ENCODE results near the gene TRIM27. TPM values are rescaled to one million over a fixed set of nuclear protein-coding genes. Genes with fewer than 3 reads are reported as not detected.

TRIM27 gene
- total RNA-seq, 1 donor from 2014 or later = 78.0 TPM

GRCh38 chr6:28910901-28911690, 12.7 kb downstream of the TRIM27 start:
- Mint-ChIP-seq H3K4me3 (no peak overlapping the region), H3K4me1 (ENCODE audit: unreplicated experiment) (peaks cover 4% of the 10 kb centered on the region), H3K27ac (peak overlapping the region; percentile 90), H3K9me3 (no peaks in the 10 kb centered on the region), H3K36me3 (peaks cover 25% of the 10 kb centered on the region), H3K27me3 (no peaks in the 10 kb centered on the region)
- no peak for TF ChIP-seq CTCF (conservative IDR thresholded peaks at IDR 0.05)
- no peak for DNase-seq (ENCODE audit: extremely low spot score, unreplicated experiment)

- H3K27me3 Mint-ChIP-seq = no peaks in the 10 kb centered on the region
- no peak overlapping the region for H3K4me3 Mint-ChIP-seq
- no peak overlapping the region for H3K27ac Mint-ChIP-seq
- no peaks in the 10 kb centered on the region for H3K9me3 Mint-ChIP-seq
- no peak for DNase-seq (ENCODE audit: extremely low spot score, unreplicated experiment)
- peaks cover 30% of the 10 kb centered on the region for H3K36me3 Mint-ChIP-seq
- no peak for TF ChIP-seq CTCF (conservative IDR thresholded peaks at IDR 0.05)
- H3K4me1 Mint-ChIP-seq (ENCODE audit: unreplicated experiment) = peaks cover 4% of the 10 kb centered on the region
Measured at GRCh38 chr6:28907394-28907793, 16.4 kb downstream of the TRIM27 start.

- Mint-ChIP-seq H3K36me3 (peaks cover 34% of the 10 kb centered on the region), H3K4me1 (ENCODE audit: unreplicated experiment) (peaks cover 4% of the 10 kb centered on the region), H3K27me3 (no peaks in the 10 kb centered on the region), H3K9me3 (no peaks in the 10 kb centered on the region), H3K4me3 (no peak overlapping the region), H3K27ac (no peak overlapping the region)
- TF ChIP-seq CTCF (conservative IDR thresholded peaks at IDR 0.05) = no peak
- DNase-seq (ENCODE audit: extremely low spot score, unreplicated experiment) = no peak
Measured at GRCh38 chr6:28906669-28907068, 17.1 kb downstream of the TRIM27 start.

- H3K27ac Mint-ChIP-seq = no peak overlapping the region
- no peaks in the 10 kb centered on the region for H3K27me3 Mint-ChIP-seq
- DNase-seq (ENCODE audit: extremely low spot score, unreplicated experiment) = no peak
- no peak for TF ChIP-seq CTCF (conservative IDR thresholded peaks at IDR 0.05)
- no peaks in the 10 kb centered on the region for H3K9me3 Mint-ChIP-seq
- peaks cover 20% of the 10 kb centered on the region for H3K36me3 Mint-ChIP-seq
- no peak overlapping the region for H3K4me3 Mint-ChIP-seq
- H3K4me1 Mint-ChIP-seq (ENCODE audit: unreplicated experiment) = no peaks in the 10 kb centered on the region
Measured at GRCh38 chr6:28903686-28904085, 20.1 kb downstream of the TRIM27 start.

- Mint-ChIP-seq H3K36me3 (peaks cover 16% of the 10 kb centered on the region), H3K4me3 (no peak overlapping the region), H3K9me3 (no peaks in the 10 kb centered on the region), H3K27ac (no peak overlapping the region), H3K4me1 (ENCODE audit: unreplicated experiment) (no peaks in the 10 kb centered on the region), H3K27me3 (no peaks in the 10 kb centered on the region)
- DNase-seq (ENCODE audit: extremely low spot score, unreplicated experiment) = no peak
- no peak for TF ChIP-seq CTCF (conservative IDR thresholded peaks at IDR 0.05)
Measured at GRCh38 chr6:28901831-28902230, 22.0 kb downstream of the TRIM27 start.
